Astrocyte of the spinal cord (primary cell): ENCODE results near the gene SMAD6.

Source experiments
- DNase-seq: peaks from one replicate; pipeline ENCODE4 v3.0.0; 2011; ENCODE audit warnings: low read depth, low spot score
- H3K4me3 ChIP-seq: 2 replicates; pipeline ENCODE4 v1.5.1; 2011; ENCODE audit warnings: low read depth, mild to moderate bottlenecking, low read length, moderate library complexity
- CTCF ChIP-seq: IDR thresholded peaks from 2 replicates; pipeline ENCODE4 v1.5.1; 2012; ENCODE audit warnings: low read depth, mild to moderate bottlenecking, low read length, inconsistent platforms
- in situ Hi-C: cut with HindIII; loops from 2 replicates; pipeline ENCODE4 v1.10.0; 2017; ENCODE audit warnings: low sequenced_read_pairs

SMAD6 gene

GRCh38 chr15:66726386-66726785, 24.4 kb downstream of the SMAD6 start:
- DNase-seq = no peak
- H3K4me3 ChIP-seq = no peak overlapping the region
- in situ Hi-C loops = no loop called here
- no peak for TF ChIP-seq CTCF

- DNase-seq = peak; percentile 64
- in situ Hi-C loops = no loop called here
- peak overlapping the region; percentile 7 for H3K4me3 ChIP-seq
- TF ChIP-seq CTCF = no peak
These were observed 27.4 kb downstream of the SMAD6 start for GRCh38 chr15:66729331-66729951.

- DNase-seq = peak; percentile 62
- in situ Hi-C loops = no loop called here
- no peak overlapping the region for H3K4me3 ChIP-seq
- no peak for TF ChIP-seq CTCF
These were observed 28.4 kb downstream of the SMAD6 start for GRCh38 chr15:66730168-66731021.

- H3K4me3 ChIP-seq = no peak overlapping the region
- TF ChIP-seq CTCF = no peak
- in situ Hi-C loops = no loop called here
- no peak for DNase-seq
These were observed 31.9 kb downstream of the SMAD6 start for GRCh38 chr15:66733976-66734375.

- in situ Hi-C loops = no loop called here
These were observed 33.2 kb downstream of the SMAD6 start for GRCh38 chr15:66734961-66735908.

More at GRCh38 chr15:66734961-66735908, 33.2 kb downstream of the SMAD6 start:
- H3K4me3 ChIP-seq = no peak overlapping the region
- no peak for DNase-seq
- no peak for TF ChIP-seq CTCF
